Thyroid gland (tissue), 4 donors: ENCODE data around the gene FOXM1.

ENCODE experiments used
- POLR2A ChIP-seq, 2 donors: fragments of 450-650 bp; IDR thresholded peaks; one replicate each; pipeline ENCODE4 v1.6.1; 2017; ENCODE audit warnings: antibody characterized with exemption in 2 of 2, mild to moderate bottlenecking in 2 of 2, moderate library complexity in 1 of 2
- TF ChIP-seq, protein P1 (sequence below), 6 experiments: fragments of 200-600 bp in 3 of 6; fragments of 450-650 bp in 3 of 6; sonication (generic) in 3 of 6; IDR thresholded peaks; one replicate each; pipeline ENCODE4 v1.5.1; 2016 to 2019; ENCODE audit warnings: antibody characterized with exemption in 6 of 6, mild to moderate bottlenecking in 2 of 6, inconsistent platforms in 1 of 6, moderate library complexity in 1 of 6

DNA sequence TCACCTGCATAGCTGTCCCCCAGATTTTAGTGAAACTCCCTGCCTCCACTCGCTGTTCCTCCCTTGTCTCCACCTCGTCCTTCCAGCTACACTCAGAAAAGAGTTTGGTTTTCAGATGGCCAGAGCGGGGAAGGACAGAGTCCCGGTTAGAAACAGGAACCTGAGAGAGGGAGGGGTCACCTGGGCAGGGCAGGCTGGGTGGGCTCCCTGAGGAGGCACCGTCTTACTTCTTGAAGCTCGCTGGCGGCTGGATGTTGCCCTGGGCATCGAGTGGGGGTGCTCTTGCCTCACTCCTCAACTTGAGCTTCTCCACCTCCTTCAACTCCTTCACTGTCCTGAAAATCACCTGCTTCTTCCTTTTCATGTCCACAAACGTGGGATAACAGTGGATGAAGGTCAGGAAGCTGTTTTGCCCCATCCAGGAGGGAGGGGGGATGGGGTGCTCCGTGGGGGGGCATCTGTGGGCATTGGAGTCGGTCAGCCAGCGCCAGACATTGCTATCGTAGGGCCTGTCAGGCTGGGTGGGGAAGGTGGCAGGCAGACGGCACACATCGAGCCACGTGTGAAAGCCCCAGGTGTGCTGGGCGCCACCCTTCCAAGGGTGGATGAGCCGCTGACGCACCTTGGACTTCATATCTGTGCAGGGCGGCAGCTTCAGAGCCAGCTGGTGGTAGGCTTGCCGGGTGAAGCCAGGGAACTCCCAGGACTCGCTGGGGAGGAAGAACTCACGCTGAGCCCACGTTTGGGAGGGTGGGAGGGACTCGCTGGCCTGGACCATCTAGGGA is 22.1 kb downstream of the FOXM1 start:
- TF ChIP-seq, protein P1, sequence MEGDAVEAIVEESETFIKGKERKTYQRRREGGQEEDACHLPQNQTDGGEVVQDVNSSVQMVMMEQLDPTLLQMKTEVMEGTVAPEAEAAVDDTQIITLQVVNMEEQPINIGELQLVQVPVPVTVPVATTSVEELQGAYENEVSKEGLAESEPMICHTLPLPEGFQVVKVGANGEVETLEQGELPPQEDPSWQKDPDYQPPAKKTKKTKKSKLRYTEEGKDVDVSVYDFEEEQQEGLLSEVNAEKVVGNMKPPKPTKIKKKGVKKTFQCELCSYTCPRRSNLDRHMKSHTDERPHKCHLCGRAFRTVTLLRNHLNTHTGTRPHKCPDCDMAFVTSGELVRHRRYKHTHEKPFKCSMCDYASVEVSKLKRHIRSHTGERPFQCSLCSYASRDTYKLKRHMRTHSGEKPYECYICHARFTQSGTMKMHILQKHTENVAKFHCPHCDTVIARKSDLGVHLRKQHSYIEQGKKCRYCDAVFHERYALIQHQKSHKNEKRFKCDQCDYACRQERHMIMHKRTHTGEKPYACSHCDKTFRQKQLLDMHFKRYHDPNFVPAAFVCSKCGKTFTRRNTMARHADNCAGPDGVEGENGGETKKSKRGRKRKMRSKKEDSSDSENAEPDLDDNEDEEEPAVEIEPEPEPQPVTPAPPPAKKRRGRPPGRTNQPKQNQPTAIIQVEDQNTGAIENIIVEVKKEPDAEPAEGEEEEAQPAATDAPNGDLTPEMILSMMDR (IDR thresholded peaks at IDR 0.05), result no peak
- no peak for TF ChIP-seq POLR2A (IDR thresholded peaks at IDR 0.05)
